ENCODE results near the gene RAMP2. TPM values are rescaled to one million over a fixed set of nuclear protein-coding genes. Genes with fewer than 3 reads are reported as not detected.

Gene RAMP2
- total RNA-seq, 1 experiment from 2014 or later, result 11.7 TPM

GRCh38 chr17:42750739-42751344 lies 10.2 kb upstream of the RAMP2 start:
- peaks cover 2% of the 10 kb centered on the region; the same call in 1 of the 2 replicates for H3K4me1 ChIP-seq (ENCODE audit: insufficient read depth, low read length)
- peaks cover 32% of the 10 kb centered on the region for H3K27me3 Mint-ChIP-seq (ENCODE audit: low read depth)
- H3K23ac ChIP-seq (ENCODE audit: insufficient read length, low read depth, low read length), result no peak overlapping the region
- no peak overlapping the region for H3K27ac ChIP-seq (ENCODE audit: insufficient read length, low read depth, low read length)
- H2AFZ ChIP-seq (ENCODE audit: low read length), result no peak overlapping the region
- H3K79me1 ChIP-seq (ENCODE audit: insufficient read depth, low read depth, low read length, poor library complexity, severe bottlenecking), result no peaks in the 10 kb centered on the region
- H4K5ac ChIP-seq (ENCODE audit: insufficient read length, low read depth, low read length), result no peak overlapping the region
- no peak overlapping the region for H3K4me3 Mint-ChIP-seq
- WGBS (ENCODE audit: extremely low coverage, insufficient read length, low lambda C conversion rate), result no CpG with 5 or more reads among the region's 3 CpGs
- H2BK12ac ChIP-seq (ENCODE audit: insufficient read length, low read depth, low read length), result no peak overlapping the region
- no peak overlapping the region for H3K56ac ChIP-seq (ENCODE audit: insufficient read length, low read depth, low read length)
- no peaks in the 10 kb centered on the region for H3K9me3 Mint-ChIP-seq
- H3K4ac ChIP-seq (ENCODE audit: low read depth, low read length), result no peak overlapping the region
- no peaks in the 10 kb centered on the region for H3K23me2 ChIP-seq (ENCODE audit: insufficient read length, low read depth, low read length, poor library complexity, severe bottlenecking)
- H3K27ac Mint-ChIP-seq, result no peak overlapping the region
- H3K18ac ChIP-seq (ENCODE audit: insufficient read length, low read depth, low read length), result no peak overlapping the region
- no peaks in the 10 kb centered on the region for H3K36me3 Mint-ChIP-seq (ENCODE audit: insufficient read depth in 1 of 3, low read depth in 3 of 3)
- H4K8ac ChIP-seq (replicated peaks; ENCODE audit: insufficient read length, low read depth, low read length), result no peak overlapping the region
- H2BK120ac ChIP-seq (ENCODE audit: low read depth, low read length, poor library complexity, severe bottlenecking), result no peak overlapping the region
- TF ChIP-seq CTCF (conservative IDR thresholded peaks at IDR 0.05), result no peak
- no peak overlapping the region for H2BK15ac ChIP-seq (ENCODE audit: low read depth, low read length)
- no peak overlapping the region for H3K4me2 ChIP-seq (ENCODE audit: insufficient read depth, insufficient read length, low read length)
- no peaks in the 10 kb centered on the region for H4K20me1 ChIP-seq (ENCODE audit: control insufficient read depth, insufficient read depth, insufficient read length)
- no peaks in the 10 kb centered on the region for H3K79me2 ChIP-seq (ENCODE audit: insufficient read depth, low read length)
- H3K9ac ChIP-seq (ENCODE audit: extremely low read depth, insufficient read length, low read length), result no peak overlapping the region
- no peak overlapping the region for H2BK5ac ChIP-seq (ENCODE audit: insufficient read length, low read length)
- DNase-seq, result no peak
- H3K14ac ChIP-seq (ENCODE audit: insufficient read depth, low read length), result no peak overlapping the region
- H3K9me3 ChIP-seq (ENCODE audit: control insufficient read depth, low read depth, low read length), result no peaks in the 10 kb centered on the region
- H2AK5ac ChIP-seq (ENCODE audit: insufficient read length, low read length), result no peak overlapping the region
- no peaks in the 10 kb centered on the region; the same call in 1 of the 2 replicates for H3K27me3 ChIP-seq (ENCODE audit: insufficient read depth, low read length)
- no peak overlapping the region for H2BK20ac ChIP-seq (ENCODE audit: low read depth, low read length, poor library complexity, severe bottlenecking)
- no peak overlapping the region for H3T11ph ChIP-seq (ENCODE audit: low read length)
- peaks cover 17% of the 10 kb centered on the region in 2 experiments for H3K4me1 Mint-ChIP-seq
- no peak overlapping the region for H4K91ac ChIP-seq (ENCODE audit: insufficient read length, low read depth, low read length)

Measured in H9 (cell line).